Nephron (organoid): ENCODE data around the gene PNMA8C.

Experiments
- H3K27ac Mint-ChIP-seq, 3 experiments: 2 replicates each; pipeline ENCODE4 v1.8.0; 2020; ENCODE audit warnings: mixed read lengths in 3 of 3, mild to moderate bottlenecking in 2 of 3, moderate library complexity in 1 of 3
- H3K27me3 Mint-ChIP-seq: 2 replicates; pipeline ENCODE4 v1.8.0; 2021; ENCODE audit warnings: low read depth, mild to moderate bottlenecking, moderate library complexity, mixed read lengths
- H3K36me3 Mint-ChIP-seq: 2 replicates; pipeline ENCODE4 v1.8.0; 2020; ENCODE audit warnings: low read depth, mixed read lengths
- H3K4me1 Mint-ChIP-seq: 2 replicates; pipeline ENCODE4 v1.8.0; 2020; ENCODE audit warnings: mixed read lengths
- H3K4me3 Mint-ChIP-seq, 3 experiments: 2 replicates each; pipeline ENCODE4 v1.8.0; 2020; ENCODE audit warnings: mild to moderate bottlenecking in 3 of 3, mixed read lengths in 3 of 3, moderate library complexity in 2 of 3
- H3K9me3 Mint-ChIP-seq: 2 replicates; pipeline ENCODE4 v1.8.0; 2020; ENCODE audit warnings: mixed read lengths
- TF ChIP-seq, protein P1 (sequence below), 3 experiments: fragments of 200-600 bp; sonication (generic); IDR thresholded peaks; one replicate each; pipeline ENCODE4 v1.5.0; 2021; ENCODE audit warnings: antibody characterized with exemption in 3 of 3; ENCODE audit not compliant: unreplicated experiment in 3 of 3

Gene PNMA8C

DNA sequence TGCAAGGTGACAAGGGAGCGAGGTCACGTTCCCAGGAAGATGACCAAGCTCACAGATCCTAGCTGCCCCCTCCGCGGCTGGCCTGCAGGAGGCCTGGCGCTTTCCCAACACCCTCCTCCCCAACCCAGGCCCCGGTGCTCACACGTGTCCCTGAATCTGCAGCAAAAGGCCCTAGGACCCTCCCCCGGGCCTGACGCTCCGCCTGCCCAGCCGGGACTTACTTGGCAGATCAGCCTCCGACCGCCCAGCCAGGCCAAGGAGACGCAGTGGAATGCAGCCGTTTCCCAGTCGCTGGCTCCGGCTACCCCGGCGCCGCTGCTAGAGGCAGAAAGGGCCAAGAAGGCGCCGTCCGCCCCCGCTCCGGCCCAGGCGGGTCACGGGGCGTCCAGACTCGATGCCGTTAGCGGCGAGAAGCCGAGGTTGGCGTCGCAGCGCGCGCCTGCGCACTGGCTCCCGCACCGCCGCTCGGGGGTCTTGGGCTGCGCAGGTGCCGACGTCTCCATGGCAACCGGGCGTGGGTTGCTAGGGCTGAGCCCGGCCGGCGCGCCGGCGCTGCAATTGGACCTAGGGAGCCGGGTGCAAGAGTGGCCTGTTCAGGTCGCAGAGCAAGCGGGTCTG lies 42.5 kb upstream of the PNMA8C start, which contains the start of gene PNMA8A:
Gene PNMA8A (minus strand): TSS at position 448 of the 618 bp plus-strand sequence. CDS start 528 bp downstream, outside the sequence.
- H3K36me3 Mint-ChIP-seq = peaks cover 40% of the 10 kb centered on the region
- H3K4me3 Mint-ChIP-seq = peak within 1 kb of the TSS; percentile 79 to 87 (median 81)
- no peaks in the 10 kb centered on the region for H3K9me3 Mint-ChIP-seq
- TF ChIP-seq, protein P1, sequence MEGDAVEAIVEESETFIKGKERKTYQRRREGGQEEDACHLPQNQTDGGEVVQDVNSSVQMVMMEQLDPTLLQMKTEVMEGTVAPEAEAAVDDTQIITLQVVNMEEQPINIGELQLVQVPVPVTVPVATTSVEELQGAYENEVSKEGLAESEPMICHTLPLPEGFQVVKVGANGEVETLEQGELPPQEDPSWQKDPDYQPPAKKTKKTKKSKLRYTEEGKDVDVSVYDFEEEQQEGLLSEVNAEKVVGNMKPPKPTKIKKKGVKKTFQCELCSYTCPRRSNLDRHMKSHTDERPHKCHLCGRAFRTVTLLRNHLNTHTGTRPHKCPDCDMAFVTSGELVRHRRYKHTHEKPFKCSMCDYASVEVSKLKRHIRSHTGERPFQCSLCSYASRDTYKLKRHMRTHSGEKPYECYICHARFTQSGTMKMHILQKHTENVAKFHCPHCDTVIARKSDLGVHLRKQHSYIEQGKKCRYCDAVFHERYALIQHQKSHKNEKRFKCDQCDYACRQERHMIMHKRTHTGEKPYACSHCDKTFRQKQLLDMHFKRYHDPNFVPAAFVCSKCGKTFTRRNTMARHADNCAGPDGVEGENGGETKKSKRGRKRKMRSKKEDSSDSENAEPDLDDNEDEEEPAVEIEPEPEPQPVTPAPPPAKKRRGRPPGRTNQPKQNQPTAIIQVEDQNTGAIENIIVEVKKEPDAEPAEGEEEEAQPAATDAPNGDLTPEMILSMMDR (IDR thresholded peaks at IDR 0.05; ENCODE audit: unreplicated experiment in 3 of 3) = peak in 1 of 3 experiments; percentile 15
- H3K27me3 Mint-ChIP-seq = no peaks in the 10 kb centered on the region
- H3K27ac Mint-ChIP-seq = peak within 1 kb of the TSS; percentile 88 to 96 (median 91)
- peaks cover 72% of the 10 kb centered on the region for H3K4me1 Mint-ChIP-seq

DNA sequence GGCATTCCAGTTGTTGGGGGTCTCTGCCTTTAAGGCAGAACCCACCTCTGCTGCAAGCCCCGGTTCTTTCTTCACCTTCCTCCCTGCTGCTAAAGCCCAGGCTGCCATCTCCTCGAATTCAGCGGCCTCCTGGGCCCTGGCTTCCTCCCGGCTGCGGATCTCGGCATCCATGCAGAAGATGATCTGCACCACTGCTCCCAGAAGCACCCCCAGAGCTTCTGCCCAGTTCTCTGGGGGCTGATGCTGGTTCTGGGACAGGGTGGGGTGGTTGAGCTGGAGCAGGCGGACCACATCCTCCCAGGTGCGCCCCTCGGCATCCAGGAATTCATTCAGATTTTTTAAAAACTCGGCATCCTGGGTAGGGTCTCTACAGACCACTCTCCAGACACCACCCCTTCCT lies 41.6 kb upstream of the PNMA8C start:
- Mint-ChIP-seq H3K27me3 (no peaks in the 10 kb centered on the region), H3K27ac (peak overlapping the region in 2 of 3 experiments; percentile 91 to 96), H3K4me3 (peak overlapping the region; percentile 79 to 87 (median 81)), H3K9me3 (no peaks in the 10 kb centered on the region), H3K4me1 (peaks cover 69% of the 10 kb centered on the region), H3K36me3 (peaks cover 48% of the 10 kb centered on the region)
- TF ChIP-seq, protein P1 (IDR thresholded peaks at IDR 0.05; ENCODE audit: unreplicated experiment in 3 of 3) = no peak

DNA sequence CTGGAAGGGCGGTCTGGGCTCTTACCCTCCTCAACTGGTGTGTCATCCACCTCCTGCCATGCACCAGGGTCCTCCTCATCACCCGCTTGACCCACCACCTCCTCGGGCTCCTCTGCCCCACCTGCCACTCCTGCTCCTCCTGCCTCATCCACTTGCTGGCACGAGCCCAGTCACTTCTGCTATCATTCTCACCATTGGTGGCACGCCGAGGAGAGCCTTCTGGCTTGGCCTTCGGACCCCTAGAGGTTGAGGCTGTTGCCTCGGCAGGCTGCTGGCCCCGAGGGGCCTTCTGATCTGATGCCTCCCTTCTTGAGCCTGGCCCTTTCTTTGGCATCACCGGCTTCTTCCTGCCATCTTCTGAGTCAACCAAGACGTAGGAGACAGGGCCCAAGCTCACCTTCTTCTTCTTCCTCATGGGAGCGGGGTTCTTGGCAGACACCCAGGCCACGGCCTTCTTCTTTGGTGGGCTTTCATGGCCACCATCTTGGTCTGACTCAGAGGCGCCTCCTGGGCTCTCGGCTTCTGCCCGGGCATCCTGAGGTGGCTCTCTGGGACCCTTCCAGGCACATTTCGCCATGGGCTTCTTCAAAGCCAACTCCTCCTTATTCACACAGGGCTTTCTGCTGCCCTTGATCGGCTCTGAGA lies 40.9 kb upstream of the PNMA8C start:
- H3K27me3 Mint-ChIP-seq = no peaks in the 10 kb centered on the region
- TF ChIP-seq, protein P1 (IDR thresholded peaks at IDR 0.05; ENCODE audit: unreplicated experiment in 3 of 3) = no peak
- H3K4me3 Mint-ChIP-seq = peak overlapping the region; percentile 47 to 87 (median 81)
- H3K27ac Mint-ChIP-seq = peak overlapping the region in 2 of 3 experiments; percentile 71 to 96
- peaks cover 74% of the 10 kb centered on the region for H3K4me1 Mint-ChIP-seq
- H3K9me3 Mint-ChIP-seq = no peaks in the 10 kb centered on the region
- peaks cover 54% of the 10 kb centered on the region for H3K36me3 Mint-ChIP-seq

DNA sequence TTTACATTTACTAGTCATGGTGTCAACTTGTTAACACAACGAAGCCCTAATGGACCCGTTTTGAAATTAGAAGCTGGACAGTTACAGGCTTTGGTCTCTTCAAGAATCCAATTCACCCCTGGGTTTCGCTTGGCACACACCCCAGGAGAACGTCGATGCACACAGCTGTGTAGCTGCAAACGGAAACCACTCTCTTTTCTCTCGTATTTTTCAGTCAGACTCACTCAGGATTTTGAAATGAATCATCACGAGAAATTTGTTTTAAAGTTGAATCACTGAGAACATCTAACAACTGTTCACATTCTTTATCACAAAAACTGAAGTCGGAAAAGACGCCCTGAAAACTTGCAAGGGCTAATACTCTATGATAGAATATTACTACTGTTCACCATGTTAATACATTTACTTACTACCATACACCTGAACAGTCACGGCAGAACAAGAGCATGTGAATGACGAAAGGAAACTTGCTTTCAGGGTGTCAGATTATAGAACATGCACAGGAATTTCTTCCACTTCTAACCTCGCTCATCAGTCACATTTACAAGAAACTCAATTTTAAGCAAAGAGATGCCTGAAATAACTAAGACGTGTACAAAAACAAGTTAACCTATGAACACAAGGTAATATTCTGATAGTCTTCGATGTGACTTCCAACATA lies 37.9 kb upstream of the PNMA8C start:
- peak overlapping the region in 2 of 3 experiments; percentile 35 to 61 for H3K4me3 Mint-ChIP-seq
- H3K4me1 Mint-ChIP-seq = peaks cover 50% of the 10 kb centered on the region
- H3K9me3 Mint-ChIP-seq = no peaks in the 10 kb centered on the region
- no peaks in the 10 kb centered on the region for H3K27me3 Mint-ChIP-seq
- TF ChIP-seq, protein P1 (IDR thresholded peaks at IDR 0.05; ENCODE audit: unreplicated experiment in 3 of 3) = no peak
- peaks cover 60% of the 10 kb centered on the region for H3K36me3 Mint-ChIP-seq
- H3K27ac Mint-ChIP-seq = peak overlapping the region; percentile 34 to 90 (median 75)

DNA sequence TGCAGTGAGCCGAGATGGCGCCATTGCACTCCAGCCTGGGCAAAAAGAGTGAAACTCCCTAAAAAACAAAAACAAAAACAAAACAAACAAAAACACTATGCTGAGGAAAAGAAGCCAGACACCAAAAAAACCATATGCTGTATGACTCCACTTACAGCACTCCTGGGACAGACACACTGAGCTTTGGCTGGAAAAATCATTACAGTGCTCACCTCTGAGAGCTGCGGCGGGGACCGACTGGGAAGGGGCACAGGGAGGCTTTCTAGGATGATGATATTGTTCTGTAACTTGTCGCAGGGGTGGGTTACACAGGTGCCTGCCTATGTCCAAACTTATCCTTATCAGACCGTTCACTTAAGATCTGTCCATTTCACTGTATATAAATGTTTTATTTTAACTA lies 34.8 kb upstream of the PNMA8C start:
- Mint-ChIP-seq H3K4me1 (peaks cover 31% of the 10 kb centered on the region), H3K4me3 (no peak overlapping the region), H3K27me3 (no peaks in the 10 kb centered on the region), H3K36me3 (peaks cover 43% of the 10 kb centered on the region), H3K9me3 (no peaks in the 10 kb centered on the region), H3K27ac (peak overlapping the region in 1 of 3 experiments; percentile 77)
- TF ChIP-seq, protein P1 (IDR thresholded peaks at IDR 0.05; ENCODE audit: unreplicated experiment in 3 of 3) = no peak
